ENCODE measurements around the gene GAST. TPM values are rescaled to one million over a fixed set of nuclear protein-coding genes. Genes with fewer than 3 reads are reported as not detected.
A peak's percentile ranks its signal among the peaks of the same experiment; 100 is the strongest.

Gene GAST, protein sequence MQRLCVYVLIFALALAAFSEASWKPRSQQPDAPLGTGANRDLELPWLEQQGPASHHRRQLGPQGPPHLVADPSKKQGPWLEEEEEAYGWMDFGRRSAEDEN
- total RNA-seq: not detected
- polyA plus RNA-seq (ENCODE audit: insufficient read depth in 1 of 8, insufficient read length in 8 of 8, low replicate concordance in 1 of 8): under 1 TPM in 1 of 8 donors, not detected in 7; 0.79 TPM
- long read RNA-seq, donor 1: 0 reads
- long read RNA-seq, donor 2: 0 reads
- long read RNA-seq, donor 3: 0 reads
- long read RNA-seq, donor 4: 0 reads
- long read RNA-seq, donor 5: 0 reads
- long read RNA-seq, donor 6: 0 reads
- long read RNA-seq, donor 7: 0 reads
- long read RNA-seq, donor 8: 0 reads
- long read RNA-seq, donor 9: 0 reads
- long read RNA-seq, donor 10: 0 reads
- long read RNA-seq, donor 11: 0 reads

- H3K36me3 ChIP-seq (ENCODE audit: control insufficient read depth, insufficient read depth, low read length): no peaks in the 10 kb centered on the region
- H3K27ac ChIP-seq (ENCODE audit: low read length): no peak within 1 kb of the TSS
- 95% methylated on average over 3 of the region's 12 CpGs for WGBS (ENCODE audit: insufficient coverage)
- H3K4me1 ChIP-seq (ENCODE audit: control insufficient read depth, insufficient read depth, low read length): no peaks in the 10 kb centered on the region
- no peak for DNase-seq
- H3K27me3 ChIP-seq (ENCODE audit: control insufficient read depth, insufficient read depth, low read length): peaks cover 9% of the 10 kb centered on the region
- no peaks in the 10 kb centered on the region for H3K9me3 ChIP-seq (replicated peaks; ENCODE audit: control insufficient read depth, low read depth, low read length)
- no peak within 1 kb of the TSS for H3K4me3 ChIP-seq (ENCODE audit: low read length)
Observed at GRCh38 chr17:41711669-41712400, at the start of gene GAST. TSS of gene GAST (plus strand) at chr17:41712331. CDS start at chr17:41715437, 3,106 bp downstream.

DNA sequence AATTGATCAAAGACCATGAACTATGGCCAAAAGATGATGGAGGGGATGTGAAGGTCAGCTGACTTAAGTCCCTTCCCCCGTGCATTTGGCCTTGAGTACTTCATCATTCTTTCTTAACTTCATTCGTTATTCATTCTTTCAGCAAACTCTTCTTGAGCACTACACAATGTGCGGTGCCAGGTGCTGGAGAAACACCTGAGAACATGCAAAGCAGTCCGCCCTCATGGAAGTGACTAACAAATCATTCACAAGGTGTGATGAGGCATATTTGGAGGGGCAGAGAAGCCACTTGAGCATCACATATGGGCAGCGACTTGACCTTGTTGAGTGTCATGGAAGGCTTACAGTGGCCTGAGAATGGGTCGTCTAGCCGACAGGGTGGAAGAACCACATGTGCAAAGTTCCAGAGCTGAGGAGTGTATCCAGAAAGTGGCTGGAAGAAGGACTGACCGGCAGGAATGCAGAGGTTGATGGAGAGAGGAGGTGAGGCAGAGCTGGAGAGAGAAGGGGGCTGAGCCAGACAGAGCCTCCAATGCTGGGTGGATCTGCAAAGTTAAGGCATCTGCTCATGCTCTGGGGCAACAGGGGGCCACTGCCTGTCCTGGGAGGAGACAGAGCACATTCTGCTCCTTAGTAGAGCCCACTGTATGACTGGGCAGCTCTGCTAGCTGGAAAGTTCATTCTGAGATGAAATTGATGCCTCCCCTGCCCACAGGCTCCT lies 48.5 kb upstream of the GAST start:
- Histone ChIP-seq H3K4me1 (ENCODE audit: control insufficient read depth, insufficient read depth, low read length) (peaks cover 41% of the 10 kb centered on the region), H3K4me3 (ENCODE audit: low read length) (no peak overlapping the region), H3K27me3 (ENCODE audit: control insufficient read depth, insufficient read depth, low read length) (peaks cover 4% of the 10 kb centered on the region), H3K36me3 (ENCODE audit: control insufficient read depth, insufficient read depth, low read length) (no peaks in the 10 kb centered on the region), H3K27ac (ENCODE audit: low read length) (no peak overlapping the region), H3K9me3 (replicated peaks; ENCODE audit: control insufficient read depth, low read depth, low read length) (no peaks in the 10 kb centered on the region)
- 52% methylated on average over 5 of the region's 8 CpGs for WGBS (ENCODE audit: insufficient coverage)
- no peak for DNase-seq

DNA sequence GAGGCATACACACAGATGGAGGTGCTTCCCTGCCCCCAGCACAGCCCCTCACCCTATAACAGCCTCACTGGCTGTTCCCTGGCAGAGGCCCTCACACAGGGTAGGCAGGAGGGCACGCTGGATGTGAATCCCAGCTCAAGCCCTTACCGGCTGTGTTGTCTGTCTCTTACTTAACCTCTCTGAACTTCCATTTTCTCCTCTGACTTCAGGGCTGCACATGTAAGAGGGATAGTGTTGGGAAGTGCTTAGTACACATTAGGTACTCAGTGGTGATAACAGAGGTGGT lies 48.0 kb upstream of the GAST start:
- H3K4me1 ChIP-seq (ENCODE audit: control insufficient read depth, insufficient read depth, low read length): peaks cover 36% of the 10 kb centered on the region
- peaks cover 4% of the 10 kb centered on the region for H3K27me3 ChIP-seq (ENCODE audit: control insufficient read depth, insufficient read depth, low read length)
- H3K4me3 ChIP-seq (ENCODE audit: low read length): no peak overlapping the region
- WGBS (ENCODE audit: insufficient coverage): 60% methylated on average over 1 of the region's 2 CpGs
- no peaks in the 10 kb centered on the region for H3K9me3 ChIP-seq (replicated peaks; ENCODE audit: control insufficient read depth, low read depth, low read length)
- H3K36me3 ChIP-seq (ENCODE audit: control insufficient read depth, insufficient read depth, low read length): no peaks in the 10 kb centered on the region
- DNase-seq: no peak
- H3K27ac ChIP-seq (ENCODE audit: low read length): no peak overlapping the region

- no peak overlapping the region for H3K27ac ChIP-seq (ENCODE audit: low read length)
- peaks cover 28% of the 10 kb centered on the region for H3K4me1 ChIP-seq (ENCODE audit: control insufficient read depth, insufficient read depth, low read length)
- H3K4me3 ChIP-seq (ENCODE audit: low read length): peak overlapping the region; percentile 37
- 100% methylated on average over 1 of the region's 15 CpGs for WGBS (ENCODE audit: insufficient coverage)
- no peak for DNase-seq
- no peaks in the 10 kb centered on the region for H3K9me3 ChIP-seq (replicated peaks; ENCODE audit: control insufficient read depth, low read depth, low read length)
- no peaks in the 10 kb centered on the region for H3K36me3 ChIP-seq (ENCODE audit: control insufficient read depth, insufficient read depth, low read length)
- peaks cover 4% of the 10 kb centered on the region for H3K27me3 ChIP-seq (ENCODE audit: control insufficient read depth, insufficient read depth, low read length)
Observed at GRCh38 chr17:41664587-41665565, 47.3 kb upstream of the GAST start.

GRCh38 chr17:41665566-41666236 lies 46.4 kb upstream of the GAST start:
- peaks cover 4% of the 10 kb centered on the region for H3K27me3 ChIP-seq (ENCODE audit: control insufficient read depth, insufficient read depth, low read length)
- no peaks in the 10 kb centered on the region for H3K36me3 ChIP-seq (ENCODE audit: control insufficient read depth, insufficient read depth, low read length)
- peak; percentile 88 for DNase-seq
- peak overlapping the region; percentile 76 for H3K27ac ChIP-seq (ENCODE audit: low read length)
- peaks cover 20% of the 10 kb centered on the region for H3K4me1 ChIP-seq (ENCODE audit: control insufficient read depth, insufficient read depth, low read length)
- WGBS (ENCODE audit: insufficient coverage): 4% methylated on average over 30 of the region's 39 CpGs
- H3K4me3 ChIP-seq (ENCODE audit: low read length): peak overlapping the region; percentile 37
- H3K9me3 ChIP-seq (replicated peaks; ENCODE audit: control insufficient read depth, low read depth, low read length): no peaks in the 10 kb centered on the region

DNA sequence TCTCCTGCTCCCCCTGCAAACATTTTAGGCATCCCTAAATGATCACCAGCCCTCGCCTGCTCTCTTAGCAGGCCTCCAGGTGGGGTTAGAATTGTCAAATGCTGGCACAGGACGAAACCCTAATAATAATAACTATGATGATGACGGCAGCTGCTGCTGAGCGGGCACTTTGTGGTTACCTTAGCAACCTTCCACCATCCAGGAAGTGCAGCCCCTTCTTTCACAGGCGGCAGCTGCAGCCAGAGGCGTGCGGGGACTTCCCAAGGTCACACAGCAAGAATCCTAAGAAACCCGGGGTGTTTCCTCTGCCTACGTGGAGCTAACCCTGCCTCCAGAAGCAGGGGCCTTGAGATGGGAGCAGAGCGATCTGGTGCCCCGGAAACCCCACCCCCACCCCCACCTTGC lies 45.9 kb upstream of the GAST start:
- H3K9me3 ChIP-seq (replicated peaks; ENCODE audit: control insufficient read depth, low read depth, low read length): no peaks in the 10 kb centered on the region
- DNase-seq: peak; percentile 57
- H3K4me1 ChIP-seq (ENCODE audit: control insufficient read depth, insufficient read depth, low read length): peaks cover 19% of the 10 kb centered on the region
- H3K27me3 ChIP-seq (ENCODE audit: control insufficient read depth, insufficient read depth, low read length): peaks cover 4% of the 10 kb centered on the region
- peak overlapping the region; percentile 36 for H3K4me3 ChIP-seq (ENCODE audit: low read length)
- H3K27ac ChIP-seq (ENCODE audit: low read length): peak overlapping the region; percentile 76
- H3K36me3 ChIP-seq (ENCODE audit: control insufficient read depth, insufficient read depth, low read length): no peaks in the 10 kb centered on the region
- WGBS (ENCODE audit: insufficient coverage): no CpG with 5 or more reads among the region's 11 CpGs

DNA sequence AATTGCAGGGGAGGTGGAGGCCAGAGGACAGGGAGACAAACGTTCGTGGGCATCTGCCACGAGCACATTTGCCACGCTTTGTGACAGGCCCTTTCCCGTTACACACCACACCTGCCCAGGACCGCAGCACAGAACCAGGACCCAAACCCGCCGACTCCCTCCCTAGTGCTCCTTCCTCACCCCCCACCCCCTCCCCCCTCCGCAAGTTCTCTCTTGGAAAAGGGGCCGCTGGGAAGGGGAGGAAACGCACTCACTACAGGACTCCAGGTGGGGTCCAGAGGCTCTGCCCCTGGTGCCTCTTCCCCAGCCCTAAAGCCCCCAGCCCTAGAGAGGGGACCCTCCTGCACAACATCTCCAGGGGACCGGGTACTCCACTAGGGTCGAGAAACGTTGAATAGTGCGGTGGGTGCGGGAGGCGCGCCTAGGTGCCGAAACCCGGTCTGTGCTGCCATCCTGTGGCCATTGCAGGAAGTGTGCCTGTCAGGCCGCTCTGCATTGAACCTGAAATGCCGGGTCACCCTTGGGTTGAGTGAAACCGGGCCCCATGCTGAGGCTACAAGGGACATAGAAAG lies 45.3 kb upstream of the GAST start:
- no peaks in the 10 kb centered on the region for H3K36me3 ChIP-seq (ENCODE audit: control insufficient read depth, insufficient read depth, low read length)
- no peaks in the 10 kb centered on the region for H3K9me3 ChIP-seq (replicated peaks; ENCODE audit: control insufficient read depth, low read depth, low read length)
- peaks cover 4% of the 10 kb centered on the region for H3K27me3 ChIP-seq (ENCODE audit: control insufficient read depth, insufficient read depth, low read length)
- 1% methylated on average over 18 of the region's 23 CpGs for WGBS (ENCODE audit: insufficient coverage)
- peak overlapping the region; percentile 76 for H3K27ac ChIP-seq (ENCODE audit: low read length)
- peaks cover 19% of the 10 kb centered on the region for H3K4me1 ChIP-seq (ENCODE audit: control insufficient read depth, insufficient read depth, low read length)
- H3K4me3 ChIP-seq (ENCODE audit: low read length): peak overlapping the region; percentile 44
- peak; percentile 79 for DNase-seq

GRCh38 chr17:41667280-41668041 lies 44.7 kb upstream of the GAST start:
- WGBS (ENCODE audit: insufficient coverage): 39% methylated on average over 18 of the region's 23 CpGs
- peaks cover 4% of the 10 kb centered on the region for H3K27me3 ChIP-seq (ENCODE audit: control insufficient read depth, insufficient read depth, low read length)
- peaks cover 19% of the 10 kb centered on the region for H3K4me1 ChIP-seq (ENCODE audit: control insufficient read depth, insufficient read depth, low read length)
- no peak overlapping the region for H3K4me3 ChIP-seq (ENCODE audit: low read length)
- no peaks in the 10 kb centered on the region for H3K9me3 ChIP-seq (replicated peaks; ENCODE audit: control insufficient read depth, low read depth, low read length)
- H3K36me3 ChIP-seq (ENCODE audit: control insufficient read depth, insufficient read depth, low read length): no peaks in the 10 kb centered on the region
- no peak for DNase-seq
- no peak overlapping the region for H3K27ac ChIP-seq (ENCODE audit: low read length)

All from muscle of leg (tissue), 16 donors.